Tibial nerve (tissue), 4 donors: ENCODE data around the gene DGKE. TPM values are rescaled to one million over a fixed set of nuclear protein-coding genes. Genes with fewer than 3 reads are reported as not detected.

Source experiments
- DNase-seq, 2 donors: peaks; one replicate each; pipeline ENCODE4 v3.0.0-alpha.2; 2019; ENCODE audit warnings: low spot score in 2 of 2
- H3K27ac ChIP-seq, 4 donors: fragments of 200-600 bp; sonication (generic) in 3 of 4; one replicate each; pipeline ENCODE4 v1.5.1; 2017 to 2019; ENCODE audit warnings: mild to moderate bottlenecking in 1 of 4
- H3K27me3 ChIP-seq, 2 donors: fragments of 200-600 bp; sonication (generic) in 1 of 2; one replicate each; pipeline versions ENCODE4 v1.5.1 to v1.6.0; 2017 to 2019
- H3K36me3 ChIP-seq, 3 donors: fragments of 200-600 bp; sonication (generic); one replicate each; pipeline ENCODE4 v1.5.1; 2018 to 2019
- H3K4me1 ChIP-seq, 4 donors: fragments of 200-600 bp; sonication (generic) in 3 of 4; one replicate each; pipeline ENCODE4 v1.5.1; 2017 to 2019
- H3K4me3 ChIP-seq, 4 donors: fragments of 200-600 bp; sonication (generic) in 3 of 4; one replicate each; pipeline ENCODE4 v1.5.1; 2017 to 2019; ENCODE audit warnings: mild to moderate bottlenecking in 1 of 4, moderate library complexity in 1 of 4
- H3K9me3 ChIP-seq, 4 donors: fragments of 200-600 bp; sonication (generic) in 3 of 4; one replicate each; pipeline ENCODE4 v1.5.1; 2017 to 2019
- EP300 ChIP-seq, 2 donors: sonication (generic); formaldehyde crosslinking; IDR thresholded peaks; one replicate each; pipeline ENCODE4 v1.6.1; 2017; ENCODE audit warnings: antibody characterized with exemption in 2 of 2, mild to moderate bottlenecking in 1 of 2
- POLR2A ChIP-seq, 2 donors: fragments of 450-650 bp; IDR thresholded peaks; one replicate each; pipeline ENCODE4 v1.6.1; 2017; ENCODE audit warnings: antibody characterized with exemption in 2 of 2, mild to moderate bottlenecking in 2 of 2, moderate library complexity in 2 of 2
- WGBS, 2 donors: methylation state at CpG; one replicate each; pipeline ENCODE4 v1.1.5; 2018; 5-methylcytosine and 5-hydroxymethylcytosine counted together
- total RNA-seq, 4 donors: library from RNA; depleted of rRNA; stranded (reverse); fragments of >200 nt; gene quantifications; one replicate each; pipeline ENCODE4 v1.1.0, GENCODE V29; 2016
- TF ChIP-seq, protein P1 (sequence below), 5 experiments: fragments of 200-600 bp in 3 of 5; fragments of 450-650 bp in 2 of 5; sonication (generic) in 3 of 5; IDR thresholded peaks; one replicate each; pipeline ENCODE4 v1.5.1; 2016 to 2019; ENCODE audit warnings: antibody characterized with exemption in 5 of 5, mild to moderate bottlenecking in 3 of 5, moderate library complexity in 2 of 5

The DGKE gene
- total RNA-seq, 4 donors from 2014 or later: 10.5 to 45.9 (median 13.4) TPM

DNA sequence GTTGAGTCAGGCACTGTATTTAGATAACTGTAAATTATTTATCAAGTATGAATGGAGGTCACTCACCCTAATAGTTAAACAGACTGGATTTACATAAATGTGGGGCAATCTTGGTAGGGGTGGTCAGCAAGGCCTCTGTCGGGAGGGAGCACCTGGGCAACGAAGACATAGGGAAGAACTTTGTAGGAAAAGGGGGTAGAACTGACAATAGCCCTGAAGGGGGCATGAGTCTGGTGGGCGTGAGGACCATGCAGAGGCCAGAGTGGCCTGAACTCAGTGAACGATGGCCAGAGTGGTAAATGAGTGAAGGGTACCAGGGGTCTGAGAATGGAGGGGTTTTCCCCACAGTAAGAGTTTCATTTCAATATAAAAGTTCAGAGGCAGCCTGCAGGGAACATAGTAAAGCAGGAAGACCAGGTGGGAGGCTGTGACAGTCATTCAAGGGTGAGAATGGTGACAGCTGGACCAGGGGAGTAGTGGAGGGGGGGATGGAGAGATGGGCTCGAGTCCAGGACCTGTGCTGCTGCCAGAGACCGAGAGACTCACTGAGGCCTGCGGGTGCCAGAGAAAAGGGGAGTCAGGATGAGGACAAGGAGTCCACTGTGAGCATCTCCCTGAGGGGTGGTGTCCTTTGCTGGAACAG is 3.1 kb upstream of the DGKE start:
- Histone ChIP-seq H3K9me3 (no peaks in the 10 kb centered on the region), H3K36me3 (peaks cover 0 to 28% (median 0%) of the 10 kb centered on the region in 3 donors), H3K27me3 (no peaks in the 10 kb centered on the region), H3K27ac (no peak overlapping the region), H3K4me1 (peaks cover 0 to 32% (median 21%) of the 10 kb centered on the region in 4 donors), H3K4me3 (no peak overlapping the region)
- no peak for DNase-seq
- 80 to 86% methylated on average over 7 of the region's 7 CpGs for WGBS, 2 donors
- TF ChIP-seq EP300 (IDR thresholded peaks at IDR 0.05) (no peak), POLR2A (IDR thresholded peaks at IDR 0.05) (no peak)
- TF ChIP-seq, protein P1, sequence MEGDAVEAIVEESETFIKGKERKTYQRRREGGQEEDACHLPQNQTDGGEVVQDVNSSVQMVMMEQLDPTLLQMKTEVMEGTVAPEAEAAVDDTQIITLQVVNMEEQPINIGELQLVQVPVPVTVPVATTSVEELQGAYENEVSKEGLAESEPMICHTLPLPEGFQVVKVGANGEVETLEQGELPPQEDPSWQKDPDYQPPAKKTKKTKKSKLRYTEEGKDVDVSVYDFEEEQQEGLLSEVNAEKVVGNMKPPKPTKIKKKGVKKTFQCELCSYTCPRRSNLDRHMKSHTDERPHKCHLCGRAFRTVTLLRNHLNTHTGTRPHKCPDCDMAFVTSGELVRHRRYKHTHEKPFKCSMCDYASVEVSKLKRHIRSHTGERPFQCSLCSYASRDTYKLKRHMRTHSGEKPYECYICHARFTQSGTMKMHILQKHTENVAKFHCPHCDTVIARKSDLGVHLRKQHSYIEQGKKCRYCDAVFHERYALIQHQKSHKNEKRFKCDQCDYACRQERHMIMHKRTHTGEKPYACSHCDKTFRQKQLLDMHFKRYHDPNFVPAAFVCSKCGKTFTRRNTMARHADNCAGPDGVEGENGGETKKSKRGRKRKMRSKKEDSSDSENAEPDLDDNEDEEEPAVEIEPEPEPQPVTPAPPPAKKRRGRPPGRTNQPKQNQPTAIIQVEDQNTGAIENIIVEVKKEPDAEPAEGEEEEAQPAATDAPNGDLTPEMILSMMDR (IDR thresholded peaks at IDR 0.05): no peak

DNA sequence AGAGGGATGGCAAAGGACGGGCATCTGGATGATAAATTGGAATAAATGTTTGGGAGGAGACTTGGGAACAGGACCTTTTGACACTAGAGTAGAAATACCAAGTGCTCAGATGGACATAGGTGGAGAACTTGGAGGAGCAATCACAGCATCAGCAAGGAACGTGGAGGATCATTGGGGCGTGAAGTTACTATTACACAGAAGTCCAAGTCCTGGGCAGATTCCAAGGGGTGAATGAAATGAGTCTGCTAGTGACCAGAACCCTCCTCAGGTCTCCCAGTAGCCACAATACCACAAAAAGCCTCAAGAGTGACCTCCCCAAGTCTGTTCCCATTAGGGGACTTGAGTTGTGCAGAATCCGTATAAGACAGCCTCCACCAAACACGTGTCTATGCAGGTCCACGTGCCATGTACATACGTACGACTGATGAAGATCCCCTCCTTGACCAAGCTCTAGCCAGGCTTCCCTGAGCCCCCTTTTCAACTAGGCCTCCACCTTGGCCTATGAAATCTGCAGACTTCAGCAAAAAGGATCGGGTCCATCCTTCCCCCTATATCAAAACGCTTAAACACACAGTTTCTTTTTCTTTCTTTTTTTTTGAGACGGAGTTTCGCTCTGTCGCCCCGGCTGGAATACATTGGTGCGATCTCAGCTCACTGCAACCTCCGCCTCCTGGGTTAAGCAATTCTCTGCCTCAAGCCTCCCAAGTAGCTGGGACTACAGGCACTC is 2.4 kb upstream of the DGKE start:
- WGBS, 2 donors: 94 to 96% methylated on average over 16 of the region's 16 CpGs
- Histone ChIP-seq H3K36me3 (peaks cover 0 to 28% (median 0%) of the 10 kb centered on the region in 3 donors), H3K4me3 (no peak overlapping the region), H3K4me1 (peaks cover 0 to 38% (median 24%) of the 10 kb centered on the region in 4 donors), H3K27ac (no peak overlapping the region), H3K27me3 (no peaks in the 10 kb centered on the region), H3K9me3 (no peaks in the 10 kb centered on the region)
- DNase-seq: no peak
- no peak for TF ChIP-seq EP300 (IDR thresholded peaks at IDR 0.05)
- TF ChIP-seq POLR2A (IDR thresholded peaks at IDR 0.05): no peak
- TF ChIP-seq, protein P1 (IDR thresholded peaks at IDR 0.05): no peak

DNA sequence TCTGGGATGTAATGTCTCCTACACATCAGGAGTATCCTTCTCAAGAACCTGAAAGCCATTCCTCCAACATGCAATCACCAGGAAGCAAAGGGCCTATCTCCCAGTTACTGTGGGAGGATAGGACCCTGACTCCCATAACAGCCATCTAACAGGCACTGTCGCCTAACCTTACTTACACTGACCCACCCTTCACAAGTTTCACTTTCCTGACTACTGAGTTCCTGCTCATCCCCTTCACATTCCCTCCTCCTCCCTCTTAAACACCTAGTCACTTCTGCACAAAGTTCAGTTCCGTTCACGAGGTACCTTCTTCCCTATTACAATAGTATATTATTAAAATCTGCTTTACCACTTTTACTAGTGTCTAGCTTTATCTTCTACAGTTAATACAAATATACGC is 1.5 kb upstream of the DGKE start:
- Histone ChIP-seq H3K27me3 (no peaks in the 10 kb centered on the region), H3K27ac (peak overlapping the region in 1 of 4 donors; percentile 79), H3K9me3 (no peaks in the 10 kb centered on the region), H3K4me3 (peak overlapping the region in 3 of 4 donors; percentile 58 to 95 (median 94)), H3K36me3 (peaks cover 0 to 26% (median 0%) of the 10 kb centered on the region in 3 donors), H3K4me1 (peaks cover 0 to 47% (median 24%) of the 10 kb centered on the region in 4 donors)
- TF ChIP-seq POLR2A (IDR thresholded peaks at IDR 0.05): no peak
- TF ChIP-seq, protein P1 (IDR thresholded peaks at IDR 0.05): no peak
- TF ChIP-seq EP300 (IDR thresholded peaks at IDR 0.05): no peak
- 78 to 80% methylated on average over 4 of the region's 4 CpGs for whole genome bisulfite sequencing, 2 donors
- no peak for DNase-seq

DNA sequence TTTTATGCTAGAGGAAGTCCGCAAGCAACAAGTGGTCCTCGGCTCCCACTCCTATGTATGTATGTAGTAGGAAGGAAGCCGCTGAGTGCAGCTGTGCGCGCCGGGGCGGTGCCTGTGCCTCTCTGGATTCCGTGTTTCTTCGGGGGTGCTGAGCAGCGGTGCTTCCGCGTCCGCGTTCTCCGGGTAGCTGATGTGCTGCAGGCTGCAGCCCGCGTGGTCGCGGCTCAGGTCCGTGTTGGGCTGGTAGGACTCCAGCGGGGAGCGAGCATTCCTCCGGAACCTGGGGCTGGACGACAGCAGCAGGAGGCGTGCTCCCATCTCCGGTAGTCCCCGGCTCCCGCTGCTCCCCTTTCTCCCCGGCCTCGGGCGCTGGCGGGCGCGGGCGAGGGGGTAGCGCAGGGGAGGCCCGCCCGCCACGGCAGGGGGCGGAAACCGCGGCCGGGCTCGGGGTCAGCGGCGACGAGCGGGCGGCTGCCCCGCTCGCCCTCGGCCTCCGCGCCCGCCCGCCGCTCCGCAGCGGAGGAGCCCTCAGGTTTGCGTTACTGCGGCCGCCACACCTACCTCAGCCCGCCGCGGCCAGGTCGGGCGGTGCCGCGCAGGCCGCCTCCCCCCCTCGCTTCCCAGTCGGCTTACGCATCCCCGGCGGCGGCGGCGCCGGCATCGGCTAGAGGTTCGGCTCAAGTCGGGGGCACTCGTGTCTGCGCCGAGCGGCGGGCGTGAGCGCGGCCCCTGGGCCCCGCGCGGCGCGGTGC is 718 bp upstream of the DGKE start:
- Histone ChIP-seq H3K4me1 (peaks cover 0 to 50% (median 24%) of the 10 kb centered on the region in 4 donors), H3K4me3 (peak overlapping the region; percentile 58 to 95 (median 82)), H3K27ac (peak overlapping the region; percentile 78 to 95 (median 86)), H3K9me3 (no peaks in the 10 kb centered on the region), H3K36me3 (peaks cover 0 to 22% (median 0%) of the 10 kb centered on the region in 3 donors), H3K27me3 (no peaks in the 10 kb centered on the region)
- peak in 1 of 2 donors; percentile 30 for DNase-seq
- TF ChIP-seq POLR2A (IDR thresholded peaks at IDR 0.05): peak in 1 of 2 donors; percentile 17
- no peak for TF ChIP-seq EP300 (IDR thresholded peaks at IDR 0.05)
- 1 to 2% methylated on average over 22 to 51 of the region's 95 CpGs for WGBS, 2 donors
